IPS-18a (cell line): ENCODE measurements around the gene USP48.
"Not testable (repeated sequence)": the region's sequence is repeated elsewhere in the genome, so short reads cannot be mapped to it uniquely, and the experiment has no call there.

Experiments
- H3K27ac ChIP-seq: one replicate; pipeline ENCODE4 v1.5.1; 2013; ENCODE audit warnings: low read length
- H3K27me3 ChIP-seq: one replicate; pipeline ENCODE4 v1.6.1; 2013; ENCODE audit warnings: mild to moderate bottlenecking, low read length; ENCODE audit not compliant: control insufficient read depth, insufficient read depth
- H3K36me3 ChIP-seq: one replicate; pipeline ENCODE4 v1.6.1; 2013; ENCODE audit warnings: low read depth, low read length; ENCODE audit not compliant: control insufficient read depth
- H3K4me1 ChIP-seq: one replicate; pipeline ENCODE4 v1.6.1; 2013; ENCODE audit warnings: low read depth, low read length; ENCODE audit not compliant: control insufficient read depth
- H3K4me3 ChIP-seq: one replicate; pipeline ENCODE4 v1.5.1; 2013; ENCODE audit warnings: low read length
- H3K9ac ChIP-seq: one replicate; pipeline ENCODE4 v1.6.1; 2013; ENCODE audit warnings: mild to moderate bottlenecking, low read length, moderate library complexity
- H3K9me3 ChIP-seq: one replicate; pipeline ENCODE4 v1.6.1; 2013; ENCODE audit warnings: low read depth, low read length; ENCODE audit not compliant: control insufficient read depth

USP48 gene

GRCh38 chr1:21782868-21783678 is at the start of gene USP48:
TSS of gene USP48 (minus strand) at chr1:21783149. CDS start at chr1:21782957, 192 bp downstream.
- Histone ChIP-seq H3K9me3 (no peaks in the 10 kb centered on the region), H3K4me3 (peak within 1 kb of the TSS; percentile 93), H3K27me3 (no peaks in the 10 kb centered on the region), H3K36me3 (no peaks in the 10 kb centered on the region), H3K27ac (peak within 1 kb of the TSS; percentile 98), H3K9ac (peak within 1 kb of the TSS; percentile 97), H3K4me1 (no peaks in the 10 kb centered on the region)

- H3K4me3 ChIP-seq: no peak overlapping the region
- H3K27ac ChIP-seq: no peak overlapping the region
- H3K36me3 ChIP-seq: peaks cover 58% of the 10 kb centered on the region
- H3K9ac ChIP-seq: no peak overlapping the region
- H3K9me3 ChIP-seq: no peaks in the 10 kb centered on the region
- no peaks in the 10 kb centered on the region for H3K27me3 ChIP-seq
- no peaks in the 10 kb centered on the region for H3K4me1 ChIP-seq
Observed at GRCh38 chr1:21831454-21831970, 48.6 kb upstream of the USP48 start.

GRCh38 chr1:21830792-21831453 is 48.0 kb upstream of the USP48 start:
- Histone ChIP-seq H3K36me3 (peaks cover 56% of the 10 kb centered on the region), H3K9ac (no peak overlapping the region), H3K27ac (no peak overlapping the region), H3K27me3 (no peaks in the 10 kb centered on the region), H3K9me3 (no peaks in the 10 kb centered on the region), H3K4me1 (no peaks in the 10 kb centered on the region), H3K4me3 (no peak overlapping the region)

- Histone ChIP-seq H3K27me3 (no peaks in the 10 kb centered on the region), H3K9ac (no peak overlapping the region), H3K9me3 (no peaks in the 10 kb centered on the region), H3K4me1 (no peaks in the 10 kb centered on the region), H3K36me3 (peaks cover 45% of the 10 kb centered on the region), H3K27ac (no peak overlapping the region), H3K4me3 (no peak overlapping the region)
Observed at GRCh38 chr1:21829294-21829693, 46.3 kb upstream of the USP48 start.

- Histone ChIP-seq H3K4me1 (no peaks in the 10 kb centered on the region), H3K36me3 (peaks cover 38% of the 10 kb centered on the region), H3K9me3 (no peaks in the 10 kb centered on the region), H3K27me3 (no peaks in the 10 kb centered on the region), H3K9ac (no peak overlapping the region), H3K4me3 (no peak overlapping the region), H3K27ac (no peak overlapping the region)
Observed at GRCh38 chr1:21828506-21829210, 45.7 kb upstream of the USP48 start.

DNA sequence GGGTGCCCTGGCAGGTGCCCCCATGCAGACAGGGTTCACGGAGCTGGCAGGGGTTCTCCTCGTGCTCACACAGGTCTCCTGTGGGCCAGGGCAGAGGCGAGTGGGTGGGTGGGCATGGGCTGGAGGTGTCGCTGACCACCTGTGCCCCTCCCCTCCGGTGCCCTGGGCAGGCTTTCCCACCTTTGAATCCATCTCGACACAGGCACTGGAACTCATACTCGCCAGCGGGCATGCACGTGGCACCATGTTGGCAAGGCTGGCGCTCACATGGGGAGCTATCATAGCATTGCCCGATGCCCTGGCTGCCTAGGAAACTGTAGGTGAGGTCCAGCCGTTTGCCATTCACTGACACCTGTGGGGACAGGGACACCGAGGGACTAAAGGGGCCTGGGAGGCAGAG is 45.1 kb upstream of the USP48 start:
- Histone ChIP-seq H3K27me3 (no peaks in the 10 kb centered on the region), H3K9ac (no peak overlapping the region), H3K4me1 (no peaks in the 10 kb centered on the region), H3K4me3 (no peak overlapping the region), H3K27ac (no peak overlapping the region), H3K9me3 (no peaks in the 10 kb centered on the region), H3K36me3 (peaks cover 32% of the 10 kb centered on the region)

GRCh38 chr1:21827141-21827679 is 44.3 kb upstream of the USP48 start:
- Histone ChIP-seq H3K9me3 (no peaks in the 10 kb centered on the region), H3K4me1 (no peaks in the 10 kb centered on the region), H3K27ac (no peak overlapping the region), H3K4me3 (no peak overlapping the region), H3K9ac (no peak overlapping the region), H3K36me3 (peaks cover 28% of the 10 kb centered on the region), H3K27me3 (no peaks in the 10 kb centered on the region)

DNA sequence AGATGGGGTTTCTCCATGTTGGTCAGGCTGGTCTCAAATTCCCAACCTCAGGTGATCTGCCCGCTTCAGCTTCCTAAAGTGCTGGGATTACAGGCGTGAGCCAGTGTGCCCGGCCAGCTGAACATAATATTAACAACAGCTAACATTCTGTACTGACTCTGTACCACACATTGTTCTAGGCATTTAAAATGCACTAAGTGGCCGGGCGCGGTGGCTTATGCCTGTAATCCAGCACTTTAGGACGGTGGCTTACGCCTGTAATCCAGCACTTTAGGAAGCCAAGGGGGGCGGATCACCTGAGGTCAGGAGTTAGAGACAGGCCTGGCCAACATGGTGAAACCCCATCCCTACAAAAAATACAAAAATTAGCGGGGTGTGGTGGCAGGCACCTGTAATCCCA is 43.7 kb upstream of the USP48 start:
- H3K27ac ChIP-seq, H3K9me3 ChIP-seq, H3K27me3 ChIP-seq, H3K9ac ChIP-seq, H3K4me1 ChIP-seq, H3K4me3 ChIP-seq: not testable (repeated sequence)
- peaks cover 23% of the 10 kb centered on the region for H3K36me3 ChIP-seq

DNA sequence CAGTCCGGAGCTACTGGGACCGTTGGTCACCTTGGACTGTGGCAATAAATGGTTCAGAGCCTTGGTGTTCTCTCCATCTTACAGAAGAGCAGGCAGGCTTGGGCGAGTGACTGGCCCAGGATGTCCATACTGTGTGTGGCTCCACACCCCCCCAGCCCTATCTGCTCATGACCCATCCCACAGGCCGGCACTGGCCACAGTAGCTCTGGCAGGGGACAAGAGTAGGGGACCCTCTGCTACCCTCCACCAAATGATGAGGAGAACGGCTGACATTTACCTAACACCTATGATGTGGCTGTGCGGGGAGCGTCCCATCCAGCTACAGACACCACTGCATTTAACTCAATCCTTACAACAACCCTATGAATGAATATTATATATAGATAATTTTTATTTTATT is 42.4 kb upstream of the USP48 start:
- Histone ChIP-seq H3K9ac (no peak overlapping the region), H3K4me1 (no peaks in the 10 kb centered on the region), H3K9me3 (no peaks in the 10 kb centered on the region), H3K27ac (no peak overlapping the region), H3K27me3 (no peaks in the 10 kb centered on the region), H3K4me3 (no peak overlapping the region), H3K36me3 (peaks cover 20% of the 10 kb centered on the region)

DNA sequence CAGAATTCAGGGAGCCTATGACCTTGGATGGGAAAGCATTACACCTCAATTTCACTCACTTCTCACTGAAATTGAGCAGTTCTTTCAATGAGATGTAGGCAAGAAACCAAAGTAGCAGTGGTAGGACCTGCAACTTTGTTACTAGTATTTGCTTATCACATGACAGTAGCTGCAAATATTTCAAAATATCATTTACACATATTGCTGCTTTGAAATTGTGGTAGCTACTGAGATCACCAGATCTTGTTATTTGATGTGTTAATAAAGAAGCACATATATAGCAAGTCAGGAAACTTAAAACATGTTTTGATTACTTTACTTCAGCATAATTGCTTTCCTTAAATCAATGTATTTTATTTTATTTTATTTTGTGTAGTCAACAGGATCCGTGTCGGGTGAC is 42.0 kb upstream of the USP48 start:
- Histone ChIP-seq H3K4me3 (no peak overlapping the region), H3K9me3 (no peaks in the 10 kb centered on the region), H3K27me3 (no peaks in the 10 kb centered on the region), H3K9ac (no peak overlapping the region), H3K4me1 (no peaks in the 10 kb centered on the region), H3K27ac (no peak overlapping the region), H3K36me3 (peaks cover 20% of the 10 kb centered on the region)

GRCh38 chr1:21823980-21824702 is 41.2 kb upstream of the USP48 start:
- no peak overlapping the region for H3K27ac ChIP-seq
- H3K4me1 ChIP-seq: no peaks in the 10 kb centered on the region
- peaks cover 16% of the 10 kb centered on the region for H3K36me3 ChIP-seq
- H3K9ac ChIP-seq: no peak overlapping the region
- no peaks in the 10 kb centered on the region for H3K9me3 ChIP-seq
- H3K4me3 ChIP-seq: no peak overlapping the region
- no peaks in the 10 kb centered on the region for H3K27me3 ChIP-seq
